K562 (cell line): Measurements from ENCODE around the gene TMEM19.

Source experiments
- CBFB ChIP-seq: sonication (generic); formaldehyde crosslinking; IDR thresholded peaks from 2 replicates; pipeline ENCODE4 v1.4.0; 2020; ENCODE audit warnings: mild to moderate bottlenecking, missing genetic modification reagents
- CTCF ChIP-seq, 3 experiments: IDR thresholded peaks in 2 of 3; conservative IDR thresholded peaks in 1 of 3; 2 replicates each; pipeline ENCODE4 v1.5.1; 2011 to 2012; ENCODE audit warnings: low read length in 3 of 3, mild to moderate bottlenecking in 3 of 3, control low read depth in 2 of 3, improper control_type of control experiment in 1 of 3, inconsistent platforms in 1 of 3, low read depth in 1 of 3, mixed read lengths in 1 of 3, moderate library complexity in 1 of 3; ENCODE audit not compliant: insufficient read depth in 2 of 3
- FOXJ3 ChIP-seq: sonication (generic); formaldehyde crosslinking; IDR thresholded peaks from 2 replicates; pipeline ENCODE4 v1.4.0; 2020; ENCODE audit warnings: mild to moderate bottlenecking, missing genetic modification reagents
- PHF8 ChIP-seq: fragments of 200-600 bp; sonication (generic); IDR thresholded peaks from 2 replicates; pipeline ENCODE4 v1.6.1; 2012; ENCODE audit warnings: mixed run types, mild to moderate bottlenecking, inconsistent platforms, low read length, moderate library complexity, borderline replicate concordance
- POLR2A ChIP-seq: fragments of 450-650 bp; conservative IDR thresholded peaks from 2 replicates; pipeline ENCODE4 v1.6.1; 2016
- RAD21 ChIP-seq, 2 experiments: fragments of 250-450 bp in 1 of 2; fragments of 450-650 bp in 1 of 2; sonication (Bioruptor Pico) in 1 of 2; formaldehyde crosslinking in 1 of 2; IDR thresholded peaks in 1 of 2; conservative IDR thresholded peaks in 1 of 2; 2 replicates each; pipeline versions ENCODE4 v1.4.0 to v1.8.0; 2020 to 2022; ENCODE audit warnings: mild to moderate bottlenecking in 2 of 2, moderate library complexity in 1 of 2
- TFAP4 ChIP-seq: sonication (generic); formaldehyde crosslinking; IDR thresholded peaks from 2 replicates; pipeline ENCODE4 v1.8.0; 2022; ENCODE audit warnings: missing genetic modification reagents, mild to moderate bottlenecking, moderate library complexity, borderline replicate concordance
- ZFX ChIP-seq: sonication (generic); formaldehyde crosslinking; IDR thresholded peaks from 2 replicates; pipeline ENCODE4 v1.8.0; 2022; ENCODE audit warnings: mild to moderate bottlenecking, missing genetic modification reagents, moderate library complexity
- ZHX1 ChIP-seq: fragments of 150-350 bp; conservative IDR thresholded peaks from 2 replicates; pipeline ENCODE4 v1.6.1; 2014; ENCODE audit warnings: low read length
- ZZZ3 ChIP-seq: fragments of 450-650 bp; IDR thresholded peaks from 2 replicates; pipeline ENCODE4 v1.6.1; 2016; ENCODE audit warnings: antibody characterized with exemption, mild to moderate bottlenecking, moderate library complexity
- TF ChIP-seq, protein P1 (sequence below): sonication (generic); formaldehyde crosslinking; IDR thresholded peaks from 2 replicates; pipeline ENCODE4 v1.8.0; 2022; ENCODE audit warnings: mild to moderate bottlenecking, low read depth, missing genetic modification reagents
- TF ChIP-seq, protein P2 (sequence below), 2 experiments: fragments of 450-650 bp; IDR thresholded peaks; 2 replicates each; pipeline ENCODE4 v1.6.1; 2016
- TF ChIP-seq, protein P3 (sequence below): sonication (generic); formaldehyde crosslinking; IDR thresholded peaks from 2 replicates; pipeline ENCODE4 v1.5.0; 2020; ENCODE audit warnings: missing genetic modification reagents

- no peak for TF ChIP-seq ZHX1
- TF ChIP-seq CTCF (IDR thresholded peaks at IDR 0.05 in 2 of 3, conservative IDR thresholded peaks at IDR 0.05 in 1 of 3; ENCODE audit: insufficient read depth in 2 of 3, low read depth in 1 of 3, low read length in 3 of 3), result no peak
- TF ChIP-seq, protein P1, sequence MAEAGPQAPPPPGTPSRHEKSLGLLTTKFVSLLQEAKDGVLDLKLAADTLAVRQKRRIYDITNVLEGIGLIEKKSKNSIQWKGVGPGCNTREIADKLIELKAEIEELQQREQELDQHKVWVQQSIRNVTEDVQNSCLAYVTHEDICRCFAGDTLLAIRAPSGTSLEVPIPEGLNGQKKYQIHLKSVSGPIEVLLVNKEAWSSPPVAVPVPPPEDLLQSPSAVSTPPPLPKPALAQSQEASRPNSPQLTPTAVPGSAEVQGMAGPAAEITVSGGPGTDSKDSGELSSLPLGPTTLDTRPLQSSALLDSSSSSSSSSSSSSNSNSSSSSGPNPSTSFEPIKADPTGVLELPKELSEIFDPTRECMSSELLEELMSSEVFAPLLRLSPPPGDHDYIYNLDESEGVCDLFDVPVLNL (CRISPR knock-in tag), result no peak
- TF ChIP-seq FOXJ3, result no peak
- TF ChIP-seq ZZZ3, result no peak
- TF ChIP-seq, protein P2, sequence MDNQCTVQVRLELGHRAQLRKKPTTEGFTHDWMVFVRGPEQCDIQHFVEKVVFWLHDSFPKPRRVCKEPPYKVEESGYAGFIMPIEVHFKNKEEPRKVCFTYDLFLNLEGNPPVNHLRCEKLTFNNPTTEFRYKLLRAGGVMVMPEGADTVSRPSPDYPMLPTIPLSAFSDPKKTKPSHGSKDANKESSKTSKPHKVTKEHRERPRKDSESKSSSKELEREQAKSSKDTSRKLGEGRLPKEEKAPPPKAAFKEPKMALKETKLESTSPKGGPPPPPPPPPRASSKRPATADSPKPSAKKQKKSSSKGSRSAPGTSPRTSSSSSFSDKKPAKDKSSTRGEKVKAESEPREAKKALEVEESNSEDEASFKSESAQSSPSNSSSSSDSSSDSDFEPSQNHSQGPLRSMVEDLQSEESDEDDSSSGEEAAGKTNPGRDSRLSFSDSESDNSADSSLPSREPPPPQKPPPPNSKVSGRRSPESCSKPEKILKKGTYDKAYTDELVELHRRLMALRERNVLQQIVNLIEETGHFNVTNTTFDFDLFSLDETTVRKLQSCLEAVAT (IDR thresholded peaks at IDR 0.05), result no peak
- TF ChIP-seq ZFX, result no peak
- no peak for TF ChIP-seq TFAP4 (CRISPR knock-in tag)
- no peak for TF ChIP-seq RAD21 (CRISPR knock-in tag; conservative IDR thresholded peaks at IDR 0.05 in 1 of 2, IDR thresholded peaks at IDR 0.05 in 1 of 2)
- TF ChIP-seq PHF8, result no peak
- no peak for TF ChIP-seq CBFB (CRISPR knock-in tag)
- TF ChIP-seq POLR2A, result no peak
- TF ChIP-seq, protein P3, sequence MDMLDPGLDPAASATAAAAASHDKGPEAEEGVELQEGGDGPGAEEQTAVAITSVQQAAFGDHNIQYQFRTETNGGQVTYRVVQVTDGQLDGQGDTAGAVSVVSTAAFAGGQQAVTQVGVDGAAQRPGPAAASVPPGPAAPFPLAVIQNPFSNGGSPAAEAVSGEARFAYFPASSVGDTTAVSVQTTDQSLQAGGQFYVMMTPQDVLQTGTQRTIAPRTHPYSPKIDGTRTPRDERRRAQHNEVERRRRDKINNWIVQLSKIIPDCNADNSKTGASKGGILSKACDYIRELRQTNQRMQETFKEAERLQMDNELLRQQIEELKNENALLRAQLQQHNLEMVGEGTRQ, result no peak
Observed at GRCh38 chr12:71752891-71753290, 67.0 kb downstream of the TMEM19 start.
